ENCODE data around the gene ZNF813. TPM values are rescaled to one million over a fixed set of nuclear protein-coding genes. Genes with fewer than 3 reads are reported as not detected.

ZNF813 gene
- total RNA-seq, 5 donors from 2014 or later (not counting 1 experiment from before 2014, with no cell fraction given), result 4.4 to 7.6 (median 6.6) TPM

DNA sequence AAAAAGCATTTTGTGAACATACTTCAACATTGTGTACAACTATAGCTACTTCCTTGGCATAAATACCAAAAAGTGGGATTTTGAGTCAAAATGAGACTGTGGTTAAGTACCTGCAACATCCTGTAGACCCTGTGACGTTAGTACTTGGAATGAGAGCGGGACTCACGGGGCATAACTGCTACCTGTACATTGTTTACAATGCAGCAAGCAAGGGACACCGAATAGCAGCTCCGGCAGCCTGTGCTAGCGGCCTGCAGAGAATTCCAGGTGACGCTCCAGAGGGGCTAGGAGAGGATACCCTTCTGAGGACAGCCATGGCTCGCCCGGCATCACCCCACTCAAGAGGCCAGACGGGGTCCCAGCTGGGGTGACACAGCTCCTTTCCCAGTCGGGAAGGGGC is 69.6 kb downstream of the ZNF813 start:
- WGBS (ENCODE audit: insufficient coverage), result 38% methylated on average over 11 of the region's 11 CpGs
- Histone ChIP-seq H3K4me3 (ENCODE audit: control insufficient read depth in 1 of 2, extremely low read depth in 1 of 2, low read length in 1 of 2) (peak overlapping the region; percentile 36 to 95), H3K36me3 (ENCODE audit: control insufficient read depth in 2 of 2, extremely low read depth in 1 of 2, insufficient read depth in 1 of 2, low read length in 1 of 2) (peaks cover 0 to 11% of the 10 kb centered on the region in 2 donors), H3K4me1 (ENCODE audit: control insufficient read depth in 1 of 2, extremely low read depth in 1 of 2, insufficient read depth in 2 of 2, low read length in 2 of 2) (peaks cover 0 to 21% of the 10 kb centered on the region in 2 experiments), H3K27ac (ENCODE audit: low read length) (peak overlapping the region; percentile 93), H3K9me3 (no peaks in the 10 kb centered on the region), H3K27me3 (replicated peaks in 1 of 2; ENCODE audit: control insufficient read depth in 2 of 2, extremely low read depth in 1 of 2, insufficient read depth in 2 of 2, low read length in 1 of 2) (no peaks in the 10 kb centered on the region)
- peak in 10 of 35 experiments; percentile 25 to 56 (median 37) for DNase-seq
- peak overlapping the region; percentile 95 to 97 (median 95) for H3K4me3 Mint-ChIP-seq
- no peaks in the 10 kb centered on the region for H3K27me3 Mint-ChIP-seq
- POLR2A ChIA-PET, result interaction anchor here in 1 of 2 donors (0.6 to 1.2 kb wide), 2 partner anchors 17 to 20 kb away, joined by 3 to 4 read pairs; no protein-coding TSS in a partner anchor
- peaks cover 0 to 10% (median 4%) of the 10 kb centered on the region in 3 donors for H3K9me3 Mint-ChIP-seq
- H3K27ac Mint-ChIP-seq, result peak overlapping the region; percentile 96 to 98
- CTCF ChIA-PET, result no interaction called here
- ATAC-seq (replicated peaks in 1 of 4), result peak in 1 of 4 experiments; percentile 4
- H3K36me3 Mint-ChIP-seq, result peaks cover 55% of the 10 kb centered on the region
- H3K4me1 Mint-ChIP-seq, result peaks cover 29 to 42% (median 29%) of the 10 kb centered on the region in 3 donors

DNA sequence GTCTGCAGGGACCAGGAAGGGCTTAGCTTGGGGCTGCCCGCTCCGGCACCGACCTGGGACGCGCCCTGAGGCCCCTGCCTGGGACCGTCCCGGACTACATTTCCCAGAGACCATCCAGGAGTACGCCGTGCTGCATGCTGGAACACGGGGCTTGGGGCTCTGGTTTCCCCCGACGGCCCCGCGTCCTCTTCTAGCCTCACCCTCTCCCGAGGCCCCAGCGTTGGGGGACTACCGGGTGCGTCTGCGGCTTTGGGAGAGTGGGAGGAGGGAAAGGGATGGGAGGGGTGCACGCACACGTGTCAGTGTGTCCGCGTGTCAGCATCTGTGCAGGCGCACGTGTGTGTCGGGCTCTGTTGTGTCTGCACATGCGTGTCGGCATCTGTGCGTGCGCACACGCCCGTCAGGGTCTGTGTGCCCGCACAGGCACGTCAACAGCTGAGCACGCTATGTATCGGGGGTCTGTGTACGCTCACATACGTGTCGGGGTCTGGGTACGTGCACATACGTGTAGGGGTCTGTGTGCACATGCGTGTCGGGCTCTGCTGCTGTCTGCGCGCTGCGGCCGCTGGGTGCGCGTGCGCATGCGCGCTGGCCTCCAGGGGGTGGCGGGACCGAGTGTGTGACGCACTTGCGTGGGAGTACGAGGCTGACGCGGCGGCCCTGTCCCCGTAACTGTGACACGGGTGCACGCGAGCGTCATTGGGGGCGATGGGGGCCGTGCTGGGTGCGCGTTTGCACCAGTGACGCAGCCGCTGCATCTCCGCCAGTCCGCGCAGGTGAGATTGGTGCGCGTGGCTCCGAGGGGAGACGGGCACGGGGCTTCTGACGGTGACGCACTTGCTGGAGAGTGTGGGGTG is 70.2 kb downstream of the ZNF813 start, which contains the start of gene ZNF331:
Gene ZNF331, plus strand, starts transcription at position 625 of the 857 bp plus-strand sequence. CDS start 31,232 bp downstream, outside the sequence.
- Mint-ChIP-seq H3K27ac (peak within 1 kb of the TSS; percentile 96 to 98), H3K36me3 (peaks cover 55% of the 10 kb centered on the region), H3K27me3 (no peaks in the 10 kb centered on the region), H3K9me3 (peaks cover 0 to 10% (median 4%) of the 10 kb centered on the region in 3 donors), H3K4me1 (peaks cover 30 to 47% (median 35%) of the 10 kb centered on the region in 3 donors), H3K4me3 (peak within 1 kb of the TSS; percentile 95 to 97 (median 95))
- CTCF ChIA-PET, result no interaction called here
- peaks cover 0 to 21% of the 10 kb centered on the region in 2 experiments for H3K4me1 ChIP-seq (ENCODE audit: control insufficient read depth in 1 of 2, extremely low read depth in 1 of 2, insufficient read depth in 2 of 2, low read length in 2 of 2)
- peaks cover 0 to 11% of the 10 kb centered on the region in 2 donors for H3K36me3 ChIP-seq (ENCODE audit: control insufficient read depth in 2 of 2, extremely low read depth in 1 of 2, insufficient read depth in 1 of 2, low read length in 1 of 2)
- H3K27me3 ChIP-seq (replicated peaks in 1 of 2; ENCODE audit: control insufficient read depth in 2 of 2, extremely low read depth in 1 of 2, insufficient read depth in 2 of 2, low read length in 1 of 2), result no peaks in the 10 kb centered on the region
- H3K9me3 ChIP-seq, result no peaks in the 10 kb centered on the region
- DNase-seq (peak; percentile 75 to 97 (median 93)), ATAC-seq (replicated peaks in 1 of 4) (peak; percentile 79 to 81 (median 80))
- POLR2A ChIA-PET, result interaction anchor here (1.1 to 2.1 kb wide), 3 partner anchors 15 to 17 kb away, joined by 3 to 11 read pairs (median 4); no protein-coding TSS in a partner anchor
- H3K27ac ChIP-seq (ENCODE audit: low read length), result peak within 1 kb of the TSS; percentile 93
- WGBS (ENCODE audit: insufficient coverage), result 42% methylated on average over 79 of the region's 81 CpGs
- H3K4me3 ChIP-seq (ENCODE audit: control insufficient read depth in 1 of 2, extremely low read depth in 1 of 2, low read length in 1 of 2), result peak within 1 kb of the TSS; percentile 62 to 95

DNA sequence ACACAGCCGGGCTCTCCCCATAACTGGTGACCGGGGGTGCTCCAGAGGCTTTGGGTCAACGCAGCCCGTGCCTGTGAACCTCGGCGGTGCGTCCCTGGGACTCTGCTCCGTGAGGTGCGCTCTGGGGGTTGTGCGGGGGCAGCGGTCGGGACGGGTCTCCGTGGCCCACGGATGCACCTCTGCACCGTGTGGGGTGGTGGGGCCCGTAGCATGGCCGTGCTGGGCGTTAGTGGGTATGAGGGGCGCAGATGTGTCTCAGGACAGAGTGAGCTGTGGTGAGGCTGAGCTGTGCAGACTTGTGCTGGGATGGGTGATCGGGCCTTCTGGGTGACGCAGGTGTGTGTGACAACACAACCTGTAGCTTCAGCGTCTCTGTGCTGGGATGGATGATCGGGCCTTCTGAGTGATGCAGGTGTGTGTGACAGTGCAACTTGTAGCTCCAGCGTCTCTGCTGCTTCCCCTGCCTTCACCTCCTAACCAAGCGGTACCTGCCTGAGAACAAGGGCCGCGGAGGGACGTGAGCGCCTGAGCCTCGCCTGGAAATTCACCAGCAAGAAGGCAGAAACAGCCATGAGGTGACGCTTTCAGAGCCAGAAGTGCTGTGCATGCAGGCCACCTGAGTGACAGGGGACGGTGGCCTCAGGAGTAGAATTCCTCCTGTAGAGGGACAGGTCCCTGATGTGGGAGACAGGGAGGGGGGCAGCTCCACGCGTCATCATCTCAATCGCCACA is 71.0 kb downstream of the ZNF813 start:
- peak overlapping the region; percentile 93 for H3K27ac ChIP-seq (ENCODE audit: low read length)
- H3K9me3 Mint-ChIP-seq, result peaks cover 0 to 5% (median 0%) of the 10 kb centered on the region in 3 donors
- H3K27ac Mint-ChIP-seq, result peak overlapping the region; percentile 96 to 98
- H3K27me3 Mint-ChIP-seq, result no peaks in the 10 kb centered on the region
- H3K4me3 ChIP-seq (ENCODE audit: control insufficient read depth in 1 of 2, extremely low read depth in 1 of 2, low read length in 1 of 2), result peak overlapping the region; percentile 62 to 95
- H3K9me3 ChIP-seq, result no peaks in the 10 kb centered on the region
- POLR2A ChIA-PET, result interaction anchor here (1.1 to 2.1 kb wide), 3 partner anchors 14 to 19 kb away, joined by 3 to 11 read pairs (median 7); no protein-coding TSS in a partner anchor
- peak overlapping the region; percentile 95 to 97 (median 95) for H3K4me3 Mint-ChIP-seq
- H3K4me1 Mint-ChIP-seq, result peaks cover 30 to 47% (median 35%) of the 10 kb centered on the region in 3 donors
- peak in 3 of 4 experiments; percentile 2 to 12 (median 9) for ATAC-seq (replicated peaks in 1 of 4)
- no peaks in the 10 kb centered on the region for H3K27me3 ChIP-seq (replicated peaks in 1 of 2; ENCODE audit: control insufficient read depth in 2 of 2, extremely low read depth in 1 of 2, insufficient read depth in 2 of 2, low read length in 1 of 2)
- peaks cover 0 to 11% of the 10 kb centered on the region in 2 donors for H3K36me3 ChIP-seq (ENCODE audit: control insufficient read depth in 2 of 2, extremely low read depth in 1 of 2, insufficient read depth in 1 of 2, low read length in 1 of 2)
- H3K36me3 Mint-ChIP-seq, result peaks cover 51% of the 10 kb centered on the region
- DNase-seq, result peak in 11 of 35 experiments; percentile 15 to 62 (median 38)
- CTCF ChIA-PET, result interaction anchor here in 1 of 2 donors (1.1 kb wide), 1 partner anchor 16 kb away, joined by 3 read pairs; no protein-coding TSS in a partner anchor
- WGBS (ENCODE audit: insufficient coverage), result 53% methylated on average over 20 of the region's 36 CpGs
- H3K4me1 ChIP-seq (ENCODE audit: control insufficient read depth in 1 of 2, extremely low read depth in 1 of 2, insufficient read depth in 2 of 2, low read length in 2 of 2), result peaks cover 0 to 21% of the 10 kb centered on the region in 2 experiments

DNA sequence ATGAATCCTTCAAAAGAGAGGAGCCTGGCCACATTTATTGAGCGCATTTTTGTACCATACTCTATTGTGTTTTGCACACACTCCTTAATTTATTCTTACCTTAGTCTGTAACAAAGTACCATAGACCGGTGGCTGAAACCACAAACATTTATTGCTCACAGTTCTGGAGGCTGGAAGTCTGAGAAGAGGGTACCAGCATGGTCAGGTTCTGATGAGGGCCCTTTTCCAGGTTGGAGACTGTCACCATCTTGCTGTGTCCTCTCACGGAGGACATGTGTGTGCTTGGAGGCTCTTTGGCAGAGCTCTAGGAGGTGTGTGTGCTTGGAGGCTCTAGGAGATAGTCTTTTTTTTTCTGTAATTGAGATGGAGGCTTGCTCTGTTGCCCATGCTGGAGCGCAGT is 72.6 kb downstream of the ZNF813 start:
- Mint-ChIP-seq H3K4me3 (peak overlapping the region in 2 of 3 donors; percentile 28 to 50), H3K36me3 (peaks cover 57% of the 10 kb centered on the region), H3K27me3 (no peaks in the 10 kb centered on the region), H3K9me3 (peaks cover 0 to 5% (median 0%) of the 10 kb centered on the region in 3 donors), H3K27ac (no peak overlapping the region), H3K4me1 (peaks cover 31 to 51% (median 37%) of the 10 kb centered on the region in 3 donors)
- ATAC-seq (replicated peaks in 1 of 4), result no peak
- Histone ChIP-seq H3K4me3 (ENCODE audit: control insufficient read depth in 1 of 2, extremely low read depth in 1 of 2, low read length in 1 of 2) (no peak overlapping the region), H3K9me3 (no peaks in the 10 kb centered on the region), H3K27me3 (replicated peaks in 1 of 2; ENCODE audit: control insufficient read depth in 2 of 2, extremely low read depth in 1 of 2, insufficient read depth in 2 of 2, low read length in 1 of 2) (no peaks in the 10 kb centered on the region), H3K27ac (ENCODE audit: low read length) (no peak overlapping the region), H3K4me1 (ENCODE audit: control insufficient read depth in 1 of 2, extremely low read depth in 1 of 2, insufficient read depth in 2 of 2, low read length in 2 of 2) (peaks cover 0 to 21% of the 10 kb centered on the region in 2 experiments), H3K36me3 (ENCODE audit: control insufficient read depth in 2 of 2, extremely low read depth in 1 of 2, insufficient read depth in 1 of 2, low read length in 1 of 2) (peaks cover 0 to 11% of the 10 kb centered on the region in 2 donors)
- ChIA-PET CTCF (no interaction called here), POLR2A (interaction anchor here in 1 of 2 donors (0.6 kb wide), 1 partner anchor 174 kb away, joined by 8 read pairs; no protein-coding TSS in a partner anchor)
- no CpG with 5 or more reads among the region's 4 CpGs for WGBS (ENCODE audit: insufficient coverage)
- DNase-seq, result no peak

DNA sequence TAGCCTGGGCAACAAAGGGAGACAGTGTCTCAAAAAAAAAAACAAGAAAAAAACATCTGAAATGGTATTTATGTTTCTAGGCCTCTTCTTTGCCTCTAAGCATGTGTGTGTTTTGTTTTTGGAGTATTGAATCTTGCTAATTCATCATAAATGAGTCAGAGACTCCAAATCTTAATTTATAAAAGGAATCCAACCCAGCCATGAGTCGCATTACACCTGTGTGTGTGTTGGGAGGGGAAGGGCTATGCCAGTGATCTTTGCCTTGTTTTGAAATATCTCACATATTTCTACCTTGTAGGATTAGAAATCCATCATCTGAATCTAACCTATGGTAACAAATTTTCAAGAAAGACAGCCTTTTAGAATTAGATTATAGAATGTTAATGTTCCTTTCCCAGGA is 74.4 kb downstream of the ZNF813 start:
- CTCF ChIA-PET, result no interaction called here
- Histone ChIP-seq H3K36me3 (ENCODE audit: control insufficient read depth in 2 of 2, extremely low read depth in 1 of 2, insufficient read depth in 1 of 2, low read length in 1 of 2) (peaks cover 0 to 15% of the 10 kb centered on the region in 2 donors), H3K9me3 (no peaks in the 10 kb centered on the region), H3K4me3 (ENCODE audit: control insufficient read depth in 1 of 2, extremely low read depth in 1 of 2, low read length in 1 of 2) (no peak overlapping the region), H3K27ac (ENCODE audit: low read length) (no peak overlapping the region), H3K4me1 (ENCODE audit: control insufficient read depth in 1 of 2, extremely low read depth in 1 of 2, insufficient read depth in 2 of 2, low read length in 2 of 2) (peaks cover 0 to 18% of the 10 kb centered on the region in 2 experiments), H3K27me3 (replicated peaks in 1 of 2; ENCODE audit: control insufficient read depth in 2 of 2, extremely low read depth in 1 of 2, insufficient read depth in 2 of 2, low read length in 1 of 2) (no peaks in the 10 kb centered on the region)
- WGBS (ENCODE audit: insufficient coverage), result no CpG with 5 or more reads among the region's 1 CpG
- POLR2A ChIA-PET, result no interaction called here
- Mint-ChIP-seq H3K9me3 (peaks cover 0 to 7% (median 0%) of the 10 kb centered on the region in 3 donors), H3K27ac (no peak overlapping the region), H3K4me1 (peaks cover 45 to 58% (median 47%) of the 10 kb centered on the region in 3 donors), H3K4me3 (peak overlapping the region in 1 of 3 donors; percentile 43), H3K36me3 (peaks cover 64% of the 10 kb centered on the region), H3K27me3 (no peaks in the 10 kb centered on the region)
- ATAC-seq (replicated peaks in 1 of 4), result no peak
- no peak for DNase-seq

Measured in T-cell (primary cell).